Left kidney (tissue), 2 donors: Measurements from ENCODE around the gene MYOM1. TPM values are rescaled to one million over a fixed set of nuclear protein-coding genes. Genes with fewer than 3 reads are reported as not detected.

Experiments
- DNase-seq: peaks from one replicate; pipeline ENCODE4 v3.0.0-alpha.2; 2013
- polyA plus RNA-seq: library from polyadenylated mRNA; unstranded; fragments of 120-200 nt; gene quantifications from one replicate; pipeline ENCODE4 v1.2.1, GENCODE V29; 2013; ENCODE audit not compliant: insufficient read length

The MYOM1 gene
- polyA plus RNA-seq, 1 donor = 8.3 TPM

GRCh38 chr18:3151399-3152264 lies 68.1 kb downstream of the MYOM1 start:
- DNase-seq = peak; percentile 44

- DNase-seq = no peak
These were observed 69.1 kb downstream of the MYOM1 start for GRCh38 chr18:3150688-3151087.

DNA sequence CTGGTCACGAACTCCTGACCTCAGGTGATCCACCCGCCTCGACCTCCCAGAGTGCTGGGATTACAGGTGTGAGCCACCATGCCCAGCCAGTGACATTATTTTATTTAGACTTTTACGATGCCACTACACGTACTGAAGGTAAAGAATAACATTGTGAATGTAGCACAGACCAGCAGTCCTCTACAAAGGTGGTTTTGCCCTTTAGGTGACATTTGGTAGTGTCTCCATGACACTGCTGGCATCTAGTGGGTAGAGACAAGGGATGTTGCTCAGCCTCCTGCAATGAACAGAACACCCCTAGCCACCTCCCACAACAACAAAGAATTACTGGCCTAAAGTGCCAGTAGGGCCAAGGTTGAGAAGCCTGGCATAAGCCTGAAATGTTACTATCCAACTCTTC lies 69.5 kb downstream of the MYOM1 start:
- no peak for DNase-seq

- DNase-seq = no peak
These were observed 70.7 kb downstream of the MYOM1 start for GRCh38 chr18:3148930-3149535.

DNA sequence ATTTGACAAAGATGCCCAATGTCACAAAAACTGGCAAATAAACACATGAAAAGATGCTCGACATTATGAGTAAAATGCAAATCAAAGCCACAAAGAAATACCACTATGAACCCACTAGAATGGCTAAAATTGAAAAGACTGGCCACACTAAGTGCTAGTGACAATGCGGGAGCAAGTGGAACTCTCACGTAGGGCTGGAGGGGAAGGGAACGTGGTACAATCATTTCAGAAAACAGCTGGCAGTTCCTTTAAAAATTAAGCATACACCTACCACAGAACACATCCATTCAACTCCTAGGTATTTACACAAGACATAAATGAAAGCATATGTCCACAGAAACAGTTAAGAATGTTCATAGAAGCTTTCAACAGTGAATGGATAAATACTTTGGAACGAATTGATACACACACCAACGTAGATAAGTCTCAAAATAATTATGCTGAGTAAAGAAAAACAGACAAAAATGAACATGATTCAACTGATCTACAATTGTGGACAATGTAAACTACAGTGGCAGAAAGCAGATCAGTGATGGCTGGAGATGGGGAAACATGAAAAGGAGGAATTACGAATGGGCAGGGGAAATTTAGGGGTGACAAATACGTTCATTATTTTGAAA lies 71.7 kb downstream of the MYOM1 start:
- no peak for DNase-seq

DNA sequence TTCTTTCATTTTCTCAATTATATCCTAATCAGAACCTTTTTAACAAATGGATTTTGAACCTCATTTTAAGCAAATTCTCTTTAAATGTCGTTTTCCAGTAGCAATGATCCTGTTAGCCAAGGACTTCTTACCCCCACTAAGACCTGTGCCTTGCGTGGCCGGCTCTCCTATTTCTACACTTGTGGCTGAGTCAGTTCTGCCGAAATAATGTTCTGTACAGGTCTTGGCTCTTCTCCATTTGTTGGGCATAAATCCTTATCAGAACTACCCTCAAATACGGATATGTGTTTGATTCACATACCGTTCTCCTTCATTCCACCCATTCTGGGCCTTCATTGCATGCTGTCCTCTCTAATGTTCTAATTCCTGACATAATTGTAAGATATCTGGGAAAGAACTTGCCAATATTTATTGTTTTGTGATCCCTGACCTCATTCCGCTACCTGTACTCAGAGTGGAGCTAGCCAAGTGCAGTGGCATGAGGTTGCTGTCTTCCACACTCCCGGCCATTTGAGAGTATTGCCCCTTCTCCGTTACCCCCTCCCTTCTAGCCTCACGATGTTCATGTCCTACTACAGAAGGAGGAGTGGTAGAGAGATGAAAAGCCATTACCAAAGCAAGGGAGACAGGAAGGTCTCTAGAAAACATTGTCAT lies 78.7 kb downstream of the MYOM1 start:
- no peak for DNase-seq

GRCh38 chr18:3140342-3140741 lies 79.4 kb downstream of the MYOM1 start:
- DNase-seq = no peak

DNA sequence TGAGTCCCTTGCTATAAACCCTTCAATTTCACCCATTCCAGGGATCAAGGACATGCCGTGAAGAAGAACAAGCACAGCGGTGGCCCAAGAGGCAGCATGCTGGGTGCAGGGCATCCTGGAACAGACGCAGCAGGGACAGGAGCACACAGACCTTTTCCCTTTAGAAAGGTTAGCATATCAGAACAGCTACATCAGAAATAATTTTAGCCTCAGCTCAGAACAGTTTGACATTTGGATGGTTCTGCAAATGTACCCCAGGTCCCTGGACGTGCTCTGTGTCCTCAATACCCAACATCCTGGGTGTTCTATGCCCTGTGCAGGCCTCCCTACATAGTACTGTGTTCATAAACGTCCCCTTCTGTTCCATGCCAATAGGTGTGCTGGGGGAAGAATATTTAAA lies 80.4 kb downstream of the MYOM1 start:
- no peak for DNase-seq

DNA sequence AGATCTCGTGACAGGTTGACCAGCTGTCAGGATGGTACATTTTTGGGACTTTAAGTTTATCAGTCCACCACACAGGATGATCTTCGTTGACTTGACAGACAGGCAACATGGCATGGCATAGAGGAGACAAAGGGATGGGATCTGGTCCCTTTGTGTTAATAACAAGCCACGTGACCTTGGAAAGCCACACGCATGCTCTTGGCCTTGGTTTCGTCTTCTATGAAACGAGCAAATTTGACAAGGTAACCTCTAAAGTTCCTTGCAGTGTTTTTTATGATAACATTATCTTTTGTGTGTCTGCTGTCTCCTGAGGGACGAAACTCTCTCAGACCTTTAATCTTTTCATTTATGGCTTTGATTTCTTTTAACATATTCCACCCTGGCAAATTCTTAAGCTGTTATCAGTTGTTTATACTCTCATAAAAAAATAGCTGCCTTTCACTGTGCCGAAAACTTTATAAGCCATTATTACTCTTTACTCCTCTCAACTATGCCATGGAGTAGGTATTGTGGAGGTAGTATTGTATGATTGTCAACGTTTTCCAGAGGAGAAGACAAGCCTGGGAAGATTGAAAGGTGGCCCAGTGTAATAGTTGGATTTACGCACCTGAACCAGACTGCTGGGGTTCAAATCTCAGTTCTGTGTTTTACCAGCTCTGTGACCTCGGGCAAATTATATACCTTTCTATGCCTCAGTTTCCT lies 81.3 kb downstream of the MYOM1 start:
- DNase-seq = no peak

GRCh38 chr18:3135536-3135935 lies 84.2 kb downstream of the MYOM1 start:
- no peak for DNase-seq

DNA sequence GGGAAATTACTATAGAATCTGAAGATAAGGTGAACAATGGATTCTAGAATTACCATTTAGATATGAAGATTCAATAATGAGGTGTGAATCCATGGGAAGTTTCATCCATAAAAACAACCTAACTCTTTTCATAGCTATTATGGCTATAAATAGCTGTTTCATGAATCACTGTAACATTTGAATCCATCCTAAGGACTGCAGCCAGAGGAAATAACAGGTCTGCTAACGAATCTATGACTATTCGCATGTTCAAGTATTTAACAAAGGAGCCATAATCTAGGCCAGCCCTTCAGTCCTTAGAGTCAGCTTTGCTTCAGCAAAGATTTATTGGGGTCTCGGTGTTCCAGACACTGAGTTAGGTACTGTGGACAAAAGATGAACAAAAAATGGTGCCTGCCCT lies 87.1 kb downstream of the MYOM1 start:
- no peak for DNase-seq

GRCh38 chr18:3130344-3130743 lies 89.4 kb downstream of the MYOM1 start:
- no peak for DNase-seq

DNA sequence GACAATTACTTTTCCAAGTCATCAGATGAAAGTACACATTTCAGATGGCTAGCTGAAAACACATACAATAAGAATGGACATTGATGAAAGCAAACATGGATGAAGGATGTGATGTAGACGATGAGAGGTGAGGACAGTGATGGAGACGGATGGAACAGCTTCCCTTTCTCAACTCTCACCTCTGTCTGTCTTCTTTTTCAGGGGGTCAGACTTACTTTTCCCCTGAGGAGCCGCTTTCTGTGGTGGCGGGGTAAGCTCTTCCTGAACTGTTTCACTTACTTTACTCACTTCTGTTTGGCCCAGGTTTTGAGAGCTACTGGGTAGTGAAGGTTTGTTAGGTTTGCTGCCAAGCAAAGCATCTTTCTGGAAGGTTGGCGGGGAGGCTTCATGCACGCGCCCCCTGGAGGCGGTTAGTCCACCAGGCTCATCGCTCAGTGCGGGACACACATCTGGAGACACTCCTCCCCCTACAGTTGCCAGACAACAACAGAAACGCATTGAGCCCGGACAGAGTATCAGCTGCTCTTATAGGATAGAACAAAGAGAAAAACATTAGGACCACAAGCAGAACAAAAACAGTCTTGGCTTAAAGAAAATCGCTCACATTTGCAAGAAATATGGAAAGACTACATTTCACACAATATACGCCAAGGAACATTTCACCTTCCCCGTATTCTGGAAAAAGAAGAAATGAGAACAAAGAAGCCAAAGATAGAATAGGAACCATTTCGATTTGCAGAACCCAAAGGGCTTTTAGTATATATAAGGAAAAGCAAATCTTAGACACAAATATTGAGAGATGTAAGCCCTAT lies 90.5 kb downstream of the MYOM1 start:
- peak; percentile 90 for DNase-seq

- DNase-seq = no peak
These were observed 93.2 kb downstream of the MYOM1 start for GRCh38 chr18:3126457-3127097.

DNA sequence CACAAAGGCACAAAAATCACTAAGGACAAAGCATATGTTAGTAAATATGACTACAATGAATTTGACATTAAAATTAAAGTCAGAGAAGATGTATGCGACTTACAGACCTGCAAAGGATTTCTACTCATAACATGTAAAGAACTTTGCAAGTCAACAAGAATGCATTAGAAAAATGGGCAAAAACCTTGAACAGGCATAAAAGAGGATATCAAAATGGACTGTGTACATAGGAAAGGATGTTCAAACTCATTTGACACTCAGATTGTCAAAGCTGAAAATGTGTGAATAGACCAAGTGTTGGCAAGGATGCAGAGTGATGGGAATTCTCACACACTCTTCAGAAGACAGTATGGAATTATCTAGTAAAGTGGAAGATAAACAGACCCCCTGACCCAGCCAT lies 94.9 kb downstream of the MYOM1 start:
- no peak for DNase-seq

DNA sequence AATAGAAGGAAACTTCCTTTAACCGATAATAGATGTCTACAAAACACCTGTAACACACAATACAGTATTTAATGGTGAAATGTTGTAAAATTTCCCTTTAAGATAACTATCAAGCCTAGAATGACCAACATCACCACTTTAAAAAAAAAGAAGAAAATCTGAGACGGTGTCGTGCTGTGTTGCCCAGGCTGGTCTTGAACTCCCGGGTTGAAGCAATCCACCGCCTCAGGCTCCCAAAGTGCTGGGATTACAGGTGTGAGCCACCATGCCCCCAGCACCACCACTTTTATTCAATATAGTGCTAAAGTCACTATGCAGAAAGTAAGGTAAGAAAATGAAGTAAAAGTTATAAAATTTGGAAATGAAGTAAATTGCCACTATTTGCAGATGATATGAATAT lies 96.9 kb downstream of the MYOM1 start:
- no peak for DNase-seq

DNA sequence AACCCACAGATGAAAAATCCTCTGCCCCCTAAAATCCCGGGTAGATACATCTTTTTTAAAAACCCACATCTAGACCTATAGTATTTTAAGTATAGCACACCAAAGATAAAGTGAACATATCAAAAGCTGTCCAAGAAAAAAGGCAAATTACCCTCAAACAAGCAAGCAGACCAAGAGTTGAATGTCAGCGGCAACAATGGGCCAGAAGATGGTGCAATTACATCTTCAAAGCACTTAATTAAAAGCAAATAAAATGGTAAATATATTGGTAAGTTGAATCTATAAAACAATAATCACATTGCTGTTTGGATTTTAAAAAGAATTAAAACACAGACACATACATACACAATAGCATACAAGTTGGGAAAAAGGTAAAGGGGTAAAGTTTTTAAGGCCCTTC lies 98.5 kb downstream of the MYOM1 start:
- no peak for DNase-seq

DNA sequence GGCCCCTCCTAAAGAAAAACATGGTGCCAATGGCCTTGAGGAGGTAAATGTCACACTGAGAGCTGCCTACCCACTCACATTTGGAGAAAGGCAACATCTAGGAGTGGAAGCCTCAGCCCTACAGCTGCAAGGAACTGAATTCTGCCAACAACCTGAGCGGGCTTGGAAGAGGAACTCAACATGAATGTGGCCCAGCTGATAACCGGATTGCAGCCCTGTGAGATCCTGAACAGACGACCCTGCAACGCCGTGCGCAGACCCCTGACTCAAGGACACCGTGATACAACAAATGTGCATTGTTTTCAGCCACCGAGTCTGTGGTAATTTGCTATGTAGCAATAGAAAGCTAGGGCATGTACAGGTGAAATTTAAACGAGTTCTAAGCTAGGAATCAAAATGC lies 99.4 kb downstream of the MYOM1 start:
- DNase-seq = no peak

- no peak for DNase-seq
These were observed 100.1 kb downstream of the MYOM1 start for GRCh38 chr18:3119401-3120341.
